PC-3 (cell line): ENCODE data around the gene HEXIM1. TPM values are rescaled to one million over a fixed set of nuclear protein-coding genes. Genes with fewer than 3 reads are reported as not detected.

ENCODE experiments used
- ATAC-seq: fragments of 200-7000 bp; cut with Tn5 transposase; 2 replicates; pipeline ENCODE4 v1.9.1; 2020; ENCODE audit warnings: mild to moderate bottlenecking, moderate library complexity
- BruUV-seq: library from RNA; stranded (reverse); fragments of 400-500 nt; replicated peaks from 2 replicates; lab custom pipeline; 2021; lab: Mats Ljungman, UMichigan
- CTCF ChIA-PET: fragments of 300-600 bp; sonication (Branson Sonifier 250); formaldehyde crosslinking; loops from one replicate; lab custom pipeline; 2022; ENCODE audit warnings: antibody characterized with exemption; lab: Charles Lee
- POLR2A ChIA-PET: fragments of 300-600 bp; sonication (Branson Sonifier 250); formaldehyde crosslinking; loops from one replicate; lab custom pipeline; 2022; ENCODE audit warnings: antibody characterized with exemption; ENCODE audit not compliant: unreplicated experiment; lab: Charles Lee
- DNase-seq: peaks from one replicate; pipeline ENCODE4 v3.0.0-alpha.2; 2015
- H2AFZ ChIP-seq: fragments of 300-600 bp; sonication (generic); 2 replicates; pipeline ENCODE4 v1.6.0; 2016; ENCODE audit warnings: antibody characterized with exemption, low read length
- H3F3A ChIP-seq: fragments of 300-600 bp; sonication (generic); one replicate; pipeline ENCODE4 v1.6.0; 2017; ENCODE audit warnings: antibody characterized with exemption, low read length, control low read depth, mild to moderate bottlenecking; ENCODE audit not compliant: unreplicated experiment
- H3K27ac ChIP-seq: fragments of 300-600 bp; sonication (generic); 2 replicates; pipeline ENCODE4 v1.5.1; 2016; ENCODE audit warnings: mild to moderate bottlenecking, low read length
- H3K27me3 ChIP-seq: fragments of 300-600 bp; sonication (generic); 2 replicates; pipeline ENCODE4 v1.6.1; 2016; ENCODE audit warnings: low read length, mixed read lengths
- H3K36me3 ChIP-seq: fragments of 300-600 bp; sonication (generic); 2 replicates; pipeline ENCODE4 v1.6.1; 2016; ENCODE audit warnings: low read depth, mixed run types, low read length, mixed read lengths
- H3K4me1 ChIP-seq: fragments of 300-600 bp; sonication (generic); 2 replicates; pipeline ENCODE4 v1.5.1; 2016; ENCODE audit warnings: low read length; ENCODE audit not compliant: insufficient read depth
- H3K4me2 ChIP-seq: fragments of 300-600 bp; sonication (generic); 2 replicates; pipeline ENCODE4 v1.6.0; 2016; ENCODE audit warnings: low read length
- H3K4me3 ChIP-seq: fragments of 300-600 bp; sonication (generic); 2 replicates; pipeline ENCODE4 v1.5.1; 2016; ENCODE audit warnings: mild to moderate bottlenecking, low read length, mixed read lengths
- H3K79me2 ChIP-seq: fragments of 300-600 bp; sonication (generic); 2 replicates; pipeline ENCODE4 v1.6.1; 2017; ENCODE audit warnings: low read length, mixed read lengths
- H3K9ac ChIP-seq: fragments of 300-600 bp; sonication (generic); 2 replicates; pipeline ENCODE4 v1.6.0; 2016; ENCODE audit warnings: mild to moderate bottlenecking, low read length
- H3K9me2 ChIP-seq: fragments of 300-600 bp; sonication (generic); replicated peaks from 2 replicates; pipeline ENCODE4 v1.6.1; 2016; ENCODE audit warnings: mixed run types, low read length, mixed read lengths
- H3K9me3 ChIP-seq: fragments of 300-600 bp; sonication (generic); 2 replicates; pipeline ENCODE4 v1.6.1; 2016; ENCODE audit warnings: low read length, mixed read lengths
- H4K20me1 ChIP-seq: fragments of 300-600 bp; sonication (generic); 2 replicates; pipeline ENCODE4 v1.6.1; 2016; ENCODE audit warnings: low read length, mixed read lengths
- CTCF ChIP-seq: fragments of 300-600 bp; sonication (generic); conservative IDR thresholded peaks from 2 replicates; pipeline ENCODE4 v1.5.1; 2017; ENCODE audit warnings: antibody characterized with exemption, low read depth, mild to moderate bottlenecking, low read length
- EZH2 ChIP-seq: fragments of 300-600 bp; sonication (generic); IDR thresholded peaks from one replicate; pipeline ENCODE4 v1.6.1; 2017; ENCODE audit warnings: antibody characterized with exemption, mild to moderate bottlenecking, low read length; ENCODE audit not compliant: unreplicated experiment
- EZH2phosphoT487 ChIP-seq: fragments of 300-600 bp; sonication (generic); IDR thresholded peaks from 2 replicates; pipeline ENCODE4 v1.6.1; 2018; ENCODE audit warnings: mild to moderate bottlenecking, antibody characterized with exemption, low read length, borderline replicate concordance
- intact Hi-C: fragments of 100-400 bp; cut with micrococcal nuclease; formaldehyde crosslinking; loops from 2 replicates; pipeline ENCODE4 v1.9.0; 2023
- total RNA-seq: library from RNA; depleted of rRNA; stranded (reverse); fragments of >200 nt; gene quantifications from 2 replicates; pipeline ENCODE4 v1.2.3, GENCODE V29; 2014

Gene HEXIM1
- total RNA-seq, 1 experiment from 2014 or later: 47.3 TPM

DNA sequence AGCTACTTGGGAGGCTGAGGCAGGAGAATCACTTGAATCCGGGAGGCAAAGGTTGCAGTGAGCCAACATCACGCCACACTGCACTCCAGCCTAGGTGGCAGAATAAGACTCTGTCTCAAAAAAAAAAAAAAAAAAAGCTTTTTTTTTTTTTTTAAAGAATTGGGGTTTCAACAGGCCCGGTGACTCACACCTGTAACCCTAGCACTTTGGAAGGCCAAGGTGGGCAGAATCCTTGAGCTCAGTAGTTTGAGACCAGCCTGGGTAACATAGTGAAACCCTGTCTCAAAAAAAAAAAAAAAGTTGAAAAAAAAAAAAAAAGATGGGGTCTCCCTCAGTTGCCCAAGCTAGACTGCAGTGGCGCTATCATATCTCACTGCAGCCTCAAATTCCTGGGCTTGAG, 6.8 kb downstream of the HEXIM1 start:
- Histone ChIP-seq H3F3A (peaks cover 8% of the 10 kb centered on the region), H3K4me3 (no peak overlapping the region), H3K36me3 (0 out of 2 replicates have a peak, but pooled peaks cover 4% of the 10 kb centered on the region), H3K4me1 (peaks cover 43% of the 10 kb centered on the region), H2AFZ (no peak overlapping the region), H3K27me3 (no peaks in the 10 kb centered on the region), H3K27ac (no peak overlapping the region), H4K20me1 (peaks cover 19% of the 10 kb centered on the region), H3K9me2 (no peaks in the 10 kb centered on the region), H3K9ac (no peak overlapping the region), H3K79me2 (peaks cover 50% of the 10 kb centered on the region), H3K9me3 (no peaks in the 10 kb centered on the region), H3K4me2 (peak overlapping the region; percentile 14; the same call in 1 of the 2 replicates)
- BruUV-seq: no TSS peak
- ATAC-seq (no peak), DNase-seq (no peak)
- no peak for TF ChIP-seq CTCF
- TF ChIP-seq EZH2phosphoT487: no peak
- no peak for TF ChIP-seq EZH2
- POLR2A ChIA-PET: interaction anchor here (0.5 to 0.6 kb wide), 2 partner anchors 11 to 42 kb away, joined by 3 to 4 read pairs; no protein-coding TSS in a partner anchor
- intact Hi-C loops: no loop called here
- CTCF ChIA-PET: interaction anchor here (0.5 to 2.1 kb wide), 5 partner anchors 11 to 136 kb away, joined by 3 to 18 read pairs (median 5); partner anchors contain the start of gene ACBD4

DNA sequence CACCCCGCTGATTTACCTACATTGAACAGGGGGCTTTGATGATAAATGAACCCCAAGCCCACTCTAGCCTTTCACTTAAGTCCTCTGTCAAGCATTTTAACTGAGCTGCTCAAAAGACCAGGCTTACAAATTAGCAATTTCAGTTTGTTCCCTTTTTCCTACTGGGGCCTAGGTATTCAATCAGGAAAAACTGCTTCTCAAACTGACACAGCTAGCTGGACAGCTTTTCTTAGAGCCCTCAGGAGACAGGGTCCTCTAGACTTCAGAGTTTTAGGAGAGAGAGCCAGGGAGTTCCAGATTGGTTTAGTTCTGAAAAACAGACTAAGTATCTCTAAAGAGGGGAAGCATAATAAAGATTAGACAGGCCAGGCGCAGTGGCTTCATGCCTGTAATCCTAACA, 7.2 kb downstream of the HEXIM1 start:
- CTCF ChIA-PET: interaction anchor here (1.3 to 2.1 kb wide), 2 partner anchors 20 to 42 kb away, joined by 5 to 16 read pairs; partner anchors contain the start of gene ACBD4
- intact Hi-C loops: no loop called here
- H3K27me3 ChIP-seq: no peaks in the 10 kb centered on the region
- no peak for ATAC-seq
- H3F3A ChIP-seq: peaks cover 8% of the 10 kb centered on the region
- H3K9ac ChIP-seq: no peak overlapping the region
- peak; percentile 48 for DNase-seq
- H4K20me1 ChIP-seq: peaks cover 14% of the 10 kb centered on the region
- H3K4me3 ChIP-seq: no peak overlapping the region
- 0 out of 2 replicates have a peak, but pooled peaks cover 4% of the 10 kb centered on the region for H3K36me3 ChIP-seq
- peak overlapping the region; percentile 14; the same call in 1 of the 2 replicates for H3K4me2 ChIP-seq
- TF ChIP-seq EZH2phosphoT487 (no peak), EZH2 (no peak), CTCF (no peak)
- no peak overlapping the region for H3K27ac ChIP-seq
- peaks cover 50% of the 10 kb centered on the region for H3K79me2 ChIP-seq
- H3K9me2 ChIP-seq: no peaks in the 10 kb centered on the region
- no peak overlapping the region for H2AFZ ChIP-seq
- no TSS peak for BruUV-seq
- POLR2A ChIA-PET: interaction anchor here (0.6 kb wide), 1 partner anchor 11 kb away, joined by 4 read pairs; no protein-coding TSS in a partner anchor
- H3K9me3 ChIP-seq: no peaks in the 10 kb centered on the region
- peaks cover 47% of the 10 kb centered on the region for H3K4me1 ChIP-seq

- no peaks in the 10 kb centered on the region for H3K9me2 ChIP-seq
- ChIA-PET CTCF (interaction anchor here (0.6 to 2.1 kb wide), 3 partner anchors 21 to 42 kb away, joined by 3 to 16 read pairs (median 5); partner anchors contain the start of gene ACBD4), POLR2A (no interaction called here)
- H3K4me1 ChIP-seq: peaks cover 43% of the 10 kb centered on the region
- no peaks in the 10 kb centered on the region for H3K36me3 ChIP-seq
- no peak overlapping the region for H3K4me2 ChIP-seq
- H3K9ac ChIP-seq: no peak overlapping the region
- no TSS peak for BruUV-seq
- no peak for ATAC-seq
- no peak for DNase-seq
- no peak overlapping the region for H3K4me3 ChIP-seq
- H3K79me2 ChIP-seq: peaks cover 50% of the 10 kb centered on the region
- no peak overlapping the region for H3K27ac ChIP-seq
- peaks cover 6% of the 10 kb centered on the region for H4K20me1 ChIP-seq
- no peak overlapping the region for H2AFZ ChIP-seq
- intact Hi-C loops: no loop called here
- no peak for TF ChIP-seq EZH2
- no peak for TF ChIP-seq CTCF
- TF ChIP-seq EZH2phosphoT487: no peak
- H3F3A ChIP-seq: peaks cover 5% of the 10 kb centered on the region
- no peaks in the 10 kb centered on the region for H3K9me3 ChIP-seq
- H3K27me3 ChIP-seq: no peaks in the 10 kb centered on the region
Measured at GRCh38 chr17:45156242-45156641, 8.0 kb downstream of the HEXIM1 start.
